KBM-7 (cell line): ENCODE data around the gene RRP15.
"Not testable (repeated sequence)": the region's sequence is repeated elsewhere in the genome, so short reads cannot be mapped to it uniquely, and the experiment has no call there.

Source experiments
- DNase-seq: peaks from one replicate; pipeline ENCODE4 v3.0.0-alpha.2; 2015
- in situ Hi-C: fragments of 300-500 bp; cut with MboI; formaldehyde crosslinking; loops from 2 replicates; pipeline ENCODE4 v1.14.3; 2020; ENCODE audit warnings: low sequenced_read_pairs, low pct_unique_long_range_greater_than_20kb, mixed read lengths

RRP15 gene

GRCh38 chr1:218292515-218292914, 7.4 kb downstream of the RRP15 start:
- in situ Hi-C loops = no loop called here
- no peak for DNase-seq

- no peak for DNase-seq
- in situ Hi-C loops = no loop called here
Measured at GRCh38 chr1:218294546-218294945, 9.5 kb downstream of the RRP15 start.

DNA sequence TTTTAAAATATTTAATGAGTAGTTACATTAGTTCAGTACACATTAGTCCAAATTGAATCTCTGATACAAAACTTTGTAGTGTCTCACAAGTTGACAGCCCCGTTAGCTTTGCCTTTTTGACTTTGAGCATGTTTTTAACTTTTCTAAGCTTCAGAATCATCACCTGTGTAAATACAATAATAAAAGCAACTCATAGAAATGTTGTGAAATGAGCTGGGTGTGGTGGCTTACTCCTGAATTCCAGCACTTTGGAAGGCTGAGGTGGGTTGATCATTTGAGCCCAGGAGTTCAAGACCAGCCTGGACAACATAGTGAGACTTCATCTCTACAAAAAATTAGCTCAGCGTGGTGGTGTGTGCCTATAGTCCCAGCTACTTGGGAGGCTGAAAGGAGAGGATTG, 11.1 kb downstream of the RRP15 start:
- DNase-seq = no peak
- in situ Hi-C loops = no loop called here

GRCh38 chr1:218297461-218297860, 12.4 kb downstream of the RRP15 start:
- in situ Hi-C loops = no loop called here

DNA sequence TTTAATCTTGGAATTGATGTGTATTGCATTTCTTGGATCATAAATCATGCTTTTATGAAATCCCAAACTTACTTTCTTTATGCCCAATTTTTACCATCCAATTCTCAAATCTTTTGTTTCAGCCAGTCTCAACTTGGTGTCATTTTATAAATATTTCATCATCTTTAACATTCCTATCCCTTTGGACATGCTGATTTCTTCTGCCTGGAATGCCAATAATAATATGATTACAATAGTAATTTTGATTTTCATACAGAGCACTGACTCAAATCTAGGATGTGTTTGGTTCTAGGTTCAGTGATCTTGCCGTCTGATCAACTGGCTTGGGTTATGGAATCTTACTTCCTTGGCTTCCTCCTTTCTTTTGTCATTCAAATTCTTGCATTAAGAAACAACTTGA, 12.8 kb downstream of the RRP15 start:
- DNase-seq = no peak
- in situ Hi-C loops = no loop called here

More at GRCh38 chr1:218297461-218297860, 12.4 kb downstream of the RRP15 start:
- DNase-seq = no peak

DNA sequence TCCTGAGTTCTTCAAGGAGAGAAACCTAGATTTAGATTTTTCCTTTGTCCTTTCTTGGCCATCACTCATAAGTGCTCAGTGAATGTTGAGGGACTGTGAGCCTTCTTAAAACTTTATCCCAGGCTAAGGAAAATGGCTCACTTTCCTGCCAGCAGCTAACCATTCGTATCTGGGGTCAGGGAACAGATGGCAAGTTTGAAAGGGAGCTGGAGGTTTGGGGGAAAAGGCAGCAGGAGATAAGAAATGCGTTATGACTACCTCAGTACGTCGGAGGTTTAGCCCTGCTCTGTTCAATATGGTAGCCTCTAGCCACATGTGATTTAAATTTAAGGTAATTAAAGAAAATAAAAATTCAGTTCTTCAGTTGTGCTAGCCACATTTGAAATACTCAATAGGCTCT, 13.3 kb downstream of the RRP15 start:
- in situ Hi-C loops = no loop called here

DNA sequence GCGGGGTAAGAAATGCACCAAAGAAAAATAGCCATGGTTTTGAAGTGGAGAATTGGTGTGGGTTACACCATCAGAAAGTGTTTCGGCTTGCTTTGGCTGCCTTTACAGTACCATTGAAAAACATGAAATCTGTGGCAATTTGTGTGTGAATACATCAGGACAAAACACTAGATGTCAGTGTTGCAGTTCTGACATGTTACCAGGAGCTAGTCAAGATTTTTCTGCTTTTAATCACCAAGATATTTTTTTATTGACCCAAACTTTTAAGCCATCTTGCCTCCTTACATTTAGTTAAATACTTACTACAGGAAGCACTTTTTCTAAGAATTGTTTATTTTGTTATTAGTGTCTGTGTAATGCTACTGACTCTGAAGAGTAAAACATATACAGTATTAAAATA, 14.3 kb downstream of the RRP15 start:
- in situ Hi-C loops = no loop called here
- peak; percentile 42 for DNase-seq

More for the DNA sequence above, 13.3 kb downstream of the RRP15 start:
- no peak for DNase-seq

DNA sequence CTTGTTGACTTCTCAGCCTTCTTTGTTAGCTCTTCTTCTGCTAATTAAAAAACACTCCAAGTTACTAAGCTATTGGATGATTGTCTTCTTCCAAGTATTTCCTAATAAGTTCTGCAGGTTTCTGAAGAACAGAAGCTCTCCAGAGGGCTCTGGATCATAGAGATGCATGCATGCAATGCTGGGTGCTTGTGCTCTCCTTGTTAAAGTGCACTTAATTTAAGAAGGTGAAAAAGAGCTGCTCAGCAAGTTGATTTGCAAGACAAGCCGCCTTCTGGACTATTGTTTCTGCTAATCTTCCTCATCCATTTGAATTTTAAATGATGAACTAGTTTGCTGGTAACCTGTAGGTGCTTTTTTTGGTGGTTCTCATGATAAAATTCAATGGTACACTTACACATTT, 16.1 kb downstream of the RRP15 start:
- in situ Hi-C loops = no loop called here
- no peak for DNase-seq

- DNase-seq = no peak
- in situ Hi-C loops = no loop called here
Measured at GRCh38 chr1:218302155-218302554, 17.1 kb downstream of the RRP15 start.

- DNase-seq = no peak
- in situ Hi-C loops = no loop called here
Measured at GRCh38 chr1:218303176-218303879, 18.2 kb downstream of the RRP15 start.

- in situ Hi-C loops = no loop called here
- peak; percentile 73 for DNase-seq
Measured at GRCh38 chr1:218304281-218305039, 19.4 kb downstream of the RRP15 start.

- no peak for DNase-seq
- in situ Hi-C loops = no loop called here
Measured at GRCh38 chr1:218305472-218306064, 20.5 kb downstream of the RRP15 start.

DNA sequence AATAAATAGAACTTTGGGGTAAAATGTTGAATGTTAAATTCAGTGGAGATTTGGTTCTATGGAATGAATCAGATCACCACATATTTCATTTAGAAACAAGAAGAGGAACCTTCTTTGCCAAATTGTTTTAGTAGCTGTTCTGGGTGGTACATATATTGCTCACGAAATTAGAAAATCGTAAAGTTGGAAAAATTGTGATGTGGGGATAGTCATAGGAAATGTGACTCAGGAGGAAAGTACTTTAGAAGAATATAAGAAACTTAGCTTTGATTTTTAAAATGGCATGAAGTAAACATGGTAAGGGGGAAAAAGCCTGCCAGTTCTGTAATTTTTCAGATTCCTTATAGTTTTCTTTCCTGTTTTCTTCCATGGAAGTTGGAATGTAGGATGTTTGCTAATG, 27.4 kb downstream of the RRP15 start:
- DNase-seq = no peak
- in situ Hi-C loops = no loop called here

DNA sequence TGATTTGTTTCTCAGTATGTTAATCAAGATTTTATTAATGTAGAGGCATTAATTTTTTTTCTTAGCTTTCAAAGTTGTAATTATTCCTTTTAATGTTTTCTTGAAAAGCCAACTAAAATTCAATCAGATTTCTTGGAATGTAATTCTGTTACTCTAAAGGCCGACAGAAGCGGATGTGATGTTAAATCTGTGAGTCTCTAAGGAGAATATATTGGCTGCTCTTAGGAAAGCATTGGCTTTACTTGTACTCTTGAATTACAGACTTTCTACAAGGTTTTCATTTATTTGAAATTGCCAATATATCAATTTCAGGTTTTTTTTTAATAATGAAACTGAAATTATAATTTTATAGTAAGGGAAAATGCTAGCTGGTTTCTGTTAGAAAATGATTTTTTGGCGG, 29.2 kb downstream of the RRP15 start:
- DNase-seq = no peak
- in situ Hi-C loops = no loop called here

GRCh38 chr1:218315638-218316037, 30.5 kb downstream of the RRP15 start:
- in situ Hi-C loops = no loop called here
- no peak for DNase-seq

- DNase-seq = no peak
Measured at GRCh38 chr1:218317061-218317460, 32.0 kb downstream of the RRP15 start.

GRCh38 chr1:218320182-218320581, 35.1 kb downstream of the RRP15 start:
- in situ Hi-C loops, DNase-seq: not testable (repeated sequence)

More at GRCh38 chr1:218317061-218317460, 32.0 kb downstream of the RRP15 start:
- in situ Hi-C loops = no loop called here

- in situ Hi-C loops = no loop called here
- no peak for DNase-seq
Measured at GRCh38 chr1:218322762-218323161, 37.7 kb downstream of the RRP15 start.

DNA sequence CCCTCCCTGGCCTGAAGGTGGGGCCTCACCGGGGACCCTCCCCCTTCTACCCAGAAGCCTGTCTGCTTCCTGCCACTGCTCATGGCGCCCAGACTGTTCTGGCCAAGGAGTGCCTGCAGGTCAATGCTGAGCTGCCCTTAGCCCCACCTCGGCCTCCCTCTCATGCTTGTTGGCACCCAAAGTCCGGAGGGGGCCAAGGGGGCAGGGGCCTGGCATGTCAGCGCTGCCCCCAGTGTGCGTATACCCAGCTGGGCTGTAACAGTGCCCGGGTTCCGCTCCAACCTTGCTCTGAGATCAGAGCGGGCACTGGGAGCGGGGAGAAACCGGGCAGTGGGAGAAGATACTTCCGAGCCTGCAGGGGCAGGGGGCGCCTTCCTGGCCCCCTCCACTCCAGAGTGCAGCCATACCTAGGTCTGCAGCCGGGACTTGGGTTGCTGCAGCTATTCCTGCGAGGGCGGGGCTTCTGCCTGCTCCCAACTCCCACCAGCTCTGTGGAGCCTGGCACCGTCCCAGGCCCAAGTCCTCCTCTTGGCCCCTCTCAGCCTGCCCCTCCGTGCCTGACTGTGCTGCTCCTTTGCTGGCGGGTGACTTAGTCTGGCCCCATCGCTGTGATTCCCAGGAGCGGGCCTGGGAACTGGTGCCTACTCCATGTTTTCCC, 38.6 kb downstream of the RRP15 start:
- in situ Hi-C loops = no loop called here

DNA sequence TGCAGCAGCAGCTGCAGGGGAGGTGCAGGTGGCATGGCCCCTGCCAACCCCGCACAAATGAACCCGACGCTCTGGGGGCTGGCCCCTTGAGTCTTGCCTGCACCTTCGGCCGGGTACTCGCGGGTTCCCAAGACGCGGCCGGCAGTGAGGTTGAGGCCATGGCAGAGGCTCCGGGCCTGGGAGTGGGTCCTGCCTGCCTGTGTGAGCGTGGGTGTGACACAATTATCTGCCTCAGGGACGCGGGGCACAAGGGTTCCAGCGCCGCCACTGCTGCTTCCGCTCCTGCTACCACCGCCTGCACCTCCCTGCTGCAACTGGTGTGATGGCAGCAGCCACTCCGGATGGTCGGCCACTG, 39.1 kb downstream of the RRP15 start:
- in situ Hi-C loops = no loop called here
- no peak for DNase-seq

More for the DNA sequence above, 38.6 kb downstream of the RRP15 start:
- DNase-seq = no peak
